Ectodermal cell (in vitro differentiated cells): Measurements from ENCODE around the gene TAOK2.
A peak's percentile ranks its signal among the peaks of the same experiment; 100 is the strongest.

Source experiments
- H3K27ac ChIP-seq: 2 replicates; pipeline ENCODE4 v1.7.0; 2013; ENCODE audit warnings: mild to moderate bottlenecking, low read depth, low read length; ENCODE audit not compliant: insufficient read depth, poor library complexity, severe bottlenecking
- H3K27me3 ChIP-seq: 2 replicates; pipeline ENCODE4 v1.7.0; 2013; ENCODE audit warnings: mild to moderate bottlenecking, low read length; ENCODE audit not compliant: insufficient read depth, control insufficient read depth, poor library complexity, severe bottlenecking
- H3K36me3 ChIP-seq: one replicate; pipeline ENCODE4 v1.7.0; 2013; ENCODE audit warnings: low read length; ENCODE audit not compliant: control insufficient read depth, insufficient read depth
- H3K4me1 ChIP-seq: one replicate; pipeline ENCODE4 v1.7.0; 2013; ENCODE audit warnings: low read length; ENCODE audit not compliant: control insufficient read depth, insufficient read depth
- H3K4me3 ChIP-seq: 2 replicates; pipeline ENCODE4 v1.7.0; 2013; ENCODE audit warnings: low read depth, low read length, control low read depth; ENCODE audit not compliant: insufficient read depth
- H3K9me3 ChIP-seq: 2 replicates; pipeline ENCODE4 v1.7.0; 2013; ENCODE audit warnings: mild to moderate bottlenecking, low read length, moderate library complexity; ENCODE audit not compliant: control insufficient read depth
- WGBS, 2 experiments: methylation state at CpG; one replicate each; pipeline ENCODE4 v1.1.7; 2013; ENCODE audit warnings: missing lambda C conversion rate in 2 of 2; 5-methylcytosine and 5-hydroxymethylcytosine counted together

The TAOK2 gene

DNA sequence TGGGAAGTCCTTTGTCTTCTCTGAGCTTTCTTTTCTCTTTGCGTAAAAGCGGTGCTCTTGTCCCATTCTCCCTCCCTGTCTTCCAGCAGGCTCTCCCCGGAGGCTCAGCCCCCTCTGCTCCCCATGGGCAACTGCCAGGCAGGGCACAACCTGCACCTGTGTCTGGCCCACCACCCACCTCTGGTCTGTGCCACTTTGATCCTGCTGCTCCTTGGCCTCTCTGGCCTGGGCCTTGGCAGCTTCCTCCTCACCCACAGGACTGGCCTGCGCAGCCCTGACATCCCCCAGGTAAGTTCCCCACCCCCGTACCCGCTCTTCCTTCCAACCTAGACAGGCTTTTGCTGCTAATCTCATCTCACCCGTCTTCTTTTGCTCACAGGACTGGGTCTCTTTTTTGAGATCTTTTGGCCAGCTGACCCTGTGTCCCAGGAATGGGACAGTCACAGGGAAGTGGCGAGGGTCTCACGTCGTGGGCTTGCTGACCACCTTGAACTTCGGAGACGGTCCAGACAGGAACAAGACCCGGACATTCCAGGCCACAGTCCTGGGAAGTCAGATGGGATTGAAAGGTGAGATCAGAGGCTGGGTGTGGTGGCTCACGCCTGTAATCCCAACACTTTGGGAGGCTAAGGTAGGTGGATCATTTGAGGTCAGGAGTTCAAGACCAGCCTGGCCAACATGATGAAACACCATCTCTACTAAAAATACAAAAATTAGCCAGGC lies 10.5 kb upstream of the TAOK2 start:
- Histone ChIP-seq H3K36me3 (peaks cover 3% of the 10 kb centered on the region), H3K4me1 (no peaks in the 10 kb centered on the region), H3K27ac (no peak overlapping the region), H3K27me3 (no peaks in the 10 kb centered on the region), H3K9me3 (no peaks in the 10 kb centered on the region), H3K4me3 (no peak overlapping the region)
- 86 to 91% methylated on average over 14 of the region's 14 CpGs for WGBS, 2 experiments

DNA sequence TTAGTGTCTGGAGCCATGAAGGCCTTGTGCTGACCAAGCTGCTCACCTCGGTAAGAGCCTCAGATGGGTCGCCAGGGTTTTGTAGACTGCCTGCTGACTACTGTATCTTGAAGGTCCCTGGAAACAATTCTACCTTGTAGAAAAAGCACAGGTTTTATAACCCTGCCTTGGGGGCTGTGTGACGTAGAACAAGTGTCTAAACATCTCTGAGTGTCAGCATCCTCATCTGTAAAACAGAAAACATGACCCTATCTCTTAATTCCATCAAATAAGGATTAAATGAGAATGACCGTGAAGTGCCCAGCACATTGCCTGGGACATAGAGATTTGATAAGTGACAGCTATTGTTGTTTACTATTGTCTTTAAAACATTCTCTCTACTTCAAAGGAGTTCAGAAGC lies 5.5 kb upstream of the TAOK2 start:
- 91 to 93% methylated on average over 4 of the region's 4 CpGs for WGBS, 2 experiments
- H3K36me3 ChIP-seq = peaks cover 16% of the 10 kb centered on the region
- no peaks in the 10 kb centered on the region for H3K27me3 ChIP-seq
- H3K4me3 ChIP-seq = no peak overlapping the region
- no peak overlapping the region for H3K27ac ChIP-seq
- no peaks in the 10 kb centered on the region for H3K4me1 ChIP-seq
- H3K9me3 ChIP-seq = peaks cover 3% of the 10 kb centered on the region

DNA sequence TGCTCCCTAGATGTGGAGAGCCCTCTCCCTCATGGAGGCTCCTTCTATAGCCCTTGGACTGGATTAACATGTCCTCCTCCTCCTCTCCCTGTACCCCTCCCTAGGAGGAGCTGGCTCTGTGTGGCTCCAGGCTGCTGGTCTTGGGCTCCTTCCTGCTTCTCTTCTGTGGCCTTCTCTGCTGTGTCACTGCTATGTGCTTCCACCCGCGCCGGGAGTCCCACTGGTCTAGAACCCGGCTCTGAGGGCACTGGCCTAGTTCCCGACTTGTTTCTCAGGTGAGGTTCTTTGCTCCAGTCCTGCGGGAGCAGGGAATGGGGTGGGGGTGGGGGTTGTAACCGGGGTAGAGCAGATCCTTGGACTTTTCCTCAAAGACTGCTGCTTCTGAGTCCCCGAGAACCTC lies 2.4 kb upstream of the TAOK2 start:
- Histone ChIP-seq H3K4me3 (no peak overlapping the region), H3K27ac (no peak overlapping the region), H3K27me3 (no peaks in the 10 kb centered on the region), H3K9me3 (peaks cover 3% of the 10 kb centered on the region), H3K36me3 (peaks cover 16% of the 10 kb centered on the region), H3K4me1 (peaks cover 17% of the 10 kb centered on the region)
- 97 to 99% methylated on average over 8 of the region's 8 CpGs for WGBS, 2 experiments

DNA sequence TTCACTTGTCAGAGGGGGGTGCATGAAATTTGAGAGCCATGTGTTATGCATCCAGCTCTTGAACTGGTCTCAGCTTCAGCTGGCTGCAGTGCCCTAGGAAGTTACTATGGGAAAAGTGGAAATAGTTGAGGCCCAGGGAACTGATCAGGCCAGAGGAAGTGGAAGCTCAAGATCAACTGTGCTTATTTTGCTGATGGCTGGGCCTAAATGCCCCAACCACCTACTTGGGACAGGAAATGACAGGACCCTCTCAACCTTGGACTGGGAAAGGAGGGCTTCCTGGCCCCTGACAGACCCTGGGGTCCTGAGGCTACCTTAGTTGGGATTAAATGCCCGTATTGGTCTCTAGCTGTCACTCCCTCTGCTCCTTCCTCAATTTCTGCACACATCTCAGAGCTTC lies 1.2 kb upstream of the TAOK2 start:
- peaks cover 26% of the 10 kb centered on the region for H3K4me1 ChIP-seq
- H3K27ac ChIP-seq = no peak overlapping the region
- H3K27me3 ChIP-seq = no peaks in the 10 kb centered on the region
- no peak overlapping the region for H3K4me3 ChIP-seq
- peaks cover 16% of the 10 kb centered on the region for H3K36me3 ChIP-seq
- H3K9me3 ChIP-seq = peaks cover 3% of the 10 kb centered on the region
- WGBS, 2 experiments = 95 to 97% methylated on average over 1 of the region's 1 CpG

DNA sequence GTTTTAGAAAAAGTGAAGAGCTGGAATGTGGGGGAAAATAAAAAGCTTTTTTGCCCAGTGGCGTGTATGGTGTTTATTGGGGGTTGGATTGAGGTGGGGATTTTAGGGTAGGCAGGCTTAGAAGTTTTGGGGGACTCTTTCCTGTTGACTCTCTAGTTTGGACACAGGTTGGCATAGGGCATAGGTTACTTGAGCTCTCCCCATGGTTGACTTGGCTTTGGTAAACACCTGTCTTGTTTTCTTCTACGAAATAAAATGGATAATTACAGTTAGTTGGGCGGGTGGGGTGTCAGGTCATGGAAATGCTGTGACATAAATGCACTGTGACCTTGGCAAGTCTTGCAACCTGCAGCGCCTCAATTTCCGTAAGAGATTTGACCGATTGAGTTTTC lies 680 bp upstream of the TAOK2 start:
- H3K36me3 ChIP-seq = peaks cover 15% of the 10 kb centered on the region
- no peak overlapping the region for H3K4me3 ChIP-seq
- H3K27ac ChIP-seq = no peak overlapping the region
- peaks cover 26% of the 10 kb centered on the region for H3K4me1 ChIP-seq
- peaks cover 3% of the 10 kb centered on the region for H3K9me3 ChIP-seq
- 81% methylated on average over 6 of the region's 6 CpGs for WGBS, 2 experiments
- H3K27me3 ChIP-seq = no peaks in the 10 kb centered on the region

DNA sequence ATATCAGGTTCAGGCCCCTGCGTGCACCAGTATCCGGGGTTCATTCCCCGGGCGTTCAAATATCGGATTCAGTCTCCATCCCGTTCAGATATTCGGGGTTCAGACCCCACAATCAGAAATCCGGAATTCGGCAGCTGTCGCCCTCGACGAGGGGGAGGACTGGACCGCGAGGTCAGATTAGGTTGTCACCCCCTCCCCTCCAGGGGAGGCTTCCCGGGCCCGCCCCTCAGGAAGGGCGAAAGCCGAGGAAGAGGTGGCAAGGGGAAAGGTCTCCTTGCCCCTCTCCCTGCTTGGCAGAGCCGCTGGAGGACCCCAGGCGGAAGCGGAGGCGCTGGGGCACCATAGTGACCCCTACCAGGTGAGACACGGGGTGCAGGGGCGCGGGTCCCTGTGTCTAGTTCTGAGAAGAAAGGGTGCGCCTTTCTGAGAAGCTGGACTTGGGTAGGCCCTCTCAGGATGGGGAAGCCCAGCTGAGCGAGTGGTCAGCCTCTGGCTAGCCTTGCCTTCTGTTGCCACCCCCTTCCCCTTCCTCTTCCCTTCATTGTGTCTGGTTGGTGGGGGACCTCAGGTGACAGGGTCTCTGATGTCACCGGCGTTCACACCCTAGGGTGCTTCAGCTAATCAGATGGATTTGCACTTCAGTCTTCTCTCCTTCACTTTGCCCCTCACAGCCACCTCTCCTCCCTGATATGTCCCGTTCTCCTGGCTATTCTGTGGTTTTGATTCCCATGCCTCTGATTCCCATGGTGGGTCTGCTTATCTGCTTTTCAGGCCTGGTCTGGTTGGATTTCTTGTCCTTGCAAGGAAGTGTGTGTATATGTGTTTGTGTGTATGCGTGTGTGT lies 844 bp downstream of the TAOK2 start:
- Histone ChIP-seq H3K4me3 (peak overlapping the region; percentile 64), H3K27me3 (no peaks in the 10 kb centered on the region), H3K4me1 (peaks cover 26% of the 10 kb centered on the region), H3K36me3 (peaks cover 20% of the 10 kb centered on the region), H3K9me3 (peaks cover 3% of the 10 kb centered on the region), H3K27ac (peak overlapping the region; percentile 11)
- 8% methylated on average over 31 of the region's 31 CpGs for WGBS, 2 experiments

DNA sequence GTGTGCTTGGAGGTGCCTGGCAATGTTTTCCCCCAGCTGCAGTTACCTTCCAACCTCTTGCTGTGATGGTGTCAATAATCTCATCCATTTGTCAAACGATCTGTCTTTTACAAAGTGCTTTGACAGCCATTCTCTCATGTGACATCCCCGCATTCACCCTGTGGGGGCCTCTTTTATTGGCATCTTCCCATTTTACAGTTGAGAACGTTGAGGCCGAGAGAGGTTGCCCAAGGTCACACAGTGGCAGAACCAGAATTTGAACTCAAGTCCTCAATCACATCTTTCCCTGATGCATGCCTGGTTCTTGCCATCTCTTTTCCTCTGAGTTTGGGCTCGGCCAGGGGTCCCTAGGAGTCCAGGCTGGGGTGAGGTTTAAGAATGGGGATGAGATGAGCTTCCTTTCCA lies 1.5 kb downstream of the TAOK2 start:
- WGBS, 2 experiments = 77 to 85% methylated on average over 5 of the region's 5 CpGs
- peak overlapping the region; percentile 64 for H3K4me3 ChIP-seq
- no peak overlapping the region for H3K27ac ChIP-seq
- peaks cover 3% of the 10 kb centered on the region for H3K9me3 ChIP-seq
- H3K27me3 ChIP-seq = no peaks in the 10 kb centered on the region
- peaks cover 26% of the 10 kb centered on the region for H3K4me1 ChIP-seq
- peaks cover 22% of the 10 kb centered on the region for H3K36me3 ChIP-seq

DNA sequence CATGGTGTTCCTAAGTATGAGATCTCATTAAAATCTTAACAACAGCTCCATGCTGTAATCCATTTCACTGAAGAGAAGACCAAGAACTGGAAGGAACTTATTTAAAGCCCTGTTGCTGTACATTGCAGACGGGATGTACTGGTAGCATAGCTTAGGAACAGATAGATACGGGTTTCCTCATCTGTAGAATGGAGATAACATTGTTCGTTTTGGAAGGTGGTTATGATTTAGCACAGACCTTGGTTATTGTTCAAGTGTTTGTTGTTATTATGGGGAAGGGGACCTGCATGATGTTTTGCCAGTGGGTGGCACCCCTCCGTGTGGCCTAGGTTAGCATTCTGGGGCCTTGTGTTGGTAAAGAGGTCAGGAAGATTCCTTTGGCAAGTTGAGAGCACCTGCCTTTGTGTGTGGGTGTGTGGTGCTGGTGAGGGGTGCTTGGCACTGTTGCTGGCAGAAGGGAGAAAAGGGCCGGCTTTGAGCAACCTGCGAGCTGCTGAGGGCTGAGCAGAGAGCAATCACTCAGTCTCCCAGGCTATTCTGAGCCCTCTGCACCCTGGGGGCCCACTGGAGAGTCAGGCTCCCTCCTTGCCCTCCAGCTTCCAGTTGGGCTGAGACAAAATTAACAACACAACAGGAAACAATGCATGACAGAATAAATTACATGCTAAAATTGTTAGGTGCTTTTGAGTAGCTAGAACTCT lies 2.3 kb downstream of the TAOK2 start:
- peaks cover 29% of the 10 kb centered on the region for H3K36me3 ChIP-seq
- peak overlapping the region; percentile 64 for H3K4me3 ChIP-seq

DNA sequence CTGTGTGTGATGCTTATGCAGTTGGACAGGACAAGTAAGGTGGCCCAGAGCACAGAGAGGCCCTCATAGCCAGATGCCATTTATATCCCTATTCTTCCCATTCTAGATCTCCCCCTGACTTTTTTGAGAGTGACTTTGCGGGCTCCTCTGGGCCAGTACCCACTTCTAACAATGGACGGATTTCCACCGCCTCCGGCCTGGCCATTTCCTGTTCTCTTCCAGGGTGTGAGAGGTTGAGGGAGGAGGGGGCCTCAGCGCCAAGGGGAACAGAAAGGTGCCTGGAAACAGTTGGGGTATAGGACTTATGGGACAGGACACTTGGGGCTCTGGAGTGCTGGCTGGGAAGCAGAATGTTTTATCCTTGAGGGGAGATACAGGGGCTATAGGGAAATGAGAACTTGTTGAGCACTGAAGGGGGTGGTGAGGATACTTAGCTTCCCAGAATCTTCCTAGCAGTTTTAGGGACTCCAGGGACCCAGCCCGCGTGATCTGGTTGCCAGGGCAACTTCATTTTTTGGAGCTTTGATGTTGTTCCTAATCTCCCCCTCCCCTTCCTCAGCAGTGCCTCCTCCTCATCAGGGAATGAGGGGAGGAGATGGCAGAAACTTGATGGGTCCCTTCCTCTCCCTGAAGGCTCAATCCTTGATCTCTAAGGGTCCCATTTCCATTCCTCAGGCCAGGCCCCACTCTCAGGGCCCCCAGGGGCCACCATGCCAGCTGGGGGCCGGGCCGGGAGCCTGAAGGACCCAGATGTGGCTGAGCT lies 3.6 kb downstream of the TAOK2 start:
- Histone ChIP-seq H3K36me3 (peaks cover 40% of the 10 kb centered on the region), H3K27ac (no peak overlapping the region), H3K4me1 (peaks cover 26% of the 10 kb centered on the region), H3K4me3 (no peak overlapping the region), H3K9me3 (peaks cover 3% of the 10 kb centered on the region), H3K27me3 (no peaks in the 10 kb centered on the region)
- 89 to 90% methylated on average over 9 of the region's 9 CpGs for WGBS, 2 experiments

More for the DNA sequence above, 2.3 kb downstream of the TAOK2 start:
- H3K9me3 ChIP-seq = peaks cover 3% of the 10 kb centered on the region
- WGBS, 2 experiments = 46 to 54% methylated on average over 6 of the region's 6 CpGs
- H3K4me1 ChIP-seq = peaks cover 26% of the 10 kb centered on the region
- no peak overlapping the region for H3K27ac ChIP-seq
- no peaks in the 10 kb centered on the region for H3K27me3 ChIP-seq
